LNCaP clone FGC (cell line): ENCODE data around the gene DOCK4.

Source experiments
- DNase-seq: peaks from one replicate; pipeline ENCODE4 v3.0.0-alpha.2; 2011; ENCODE audit warnings: low read depth
- H3K4me3 ChIP-seq: 2 replicates; pipeline ENCODE4 v1.5.1; 2011; ENCODE audit warnings: mild to moderate bottlenecking, low read depth, low read length, control low read depth
- CTCF ChIP-seq: IDR thresholded peaks from 2 replicates; pipeline ENCODE4 v1.5.1; 2012; ENCODE audit warnings: mild to moderate bottlenecking; ENCODE audit not compliant: control insufficient read depth, insufficient read depth; ENCODE audit errors: extremely low read depth

Gene DOCK4

GRCh38 chr7:112022128-112022527 is 184.1 kb downstream of the DOCK4 start:
- H3K4me3 ChIP-seq, result no peak overlapping the region
- DNase-seq, result no peak
- TF ChIP-seq CTCF, result no peak

GRCh38 chr7:112021379-112022044 is 184.7 kb downstream of the DOCK4 start:
- no peak for DNase-seq
- no peak for TF ChIP-seq CTCF
- H3K4me3 ChIP-seq, result no peak overlapping the region

GRCh38 chr7:112020800-112021199 is 185.4 kb downstream of the DOCK4 start:
- DNase-seq, result no peak
- H3K4me3 ChIP-seq, result no peak overlapping the region
- TF ChIP-seq CTCF, result no peak

- H3K4me3 ChIP-seq, result no peak overlapping the region
- no peak for TF ChIP-seq CTCF
- DNase-seq, result no peak
Observed at GRCh38 chr7:112019932-112020331, 186.3 kb downstream of the DOCK4 start.

- no peak overlapping the region for H3K4me3 ChIP-seq
- DNase-seq, result no peak
- TF ChIP-seq CTCF, result no peak
Observed at GRCh38 chr7:112018305-112019030, 187.7 kb downstream of the DOCK4 start.

GRCh38 chr7:112015146-112015545 is 191.1 kb downstream of the DOCK4 start:
- DNase-seq, result no peak
- no peak for TF ChIP-seq CTCF
- no peak overlapping the region for H3K4me3 ChIP-seq

GRCh38 chr7:112014347-112014746 is 191.9 kb downstream of the DOCK4 start:
- no peak overlapping the region for H3K4me3 ChIP-seq
- TF ChIP-seq CTCF, result no peak
- no peak for DNase-seq
